GM21360 (cell line): ENCODE data around the gene TPPP3.

ENCODE experiments used
- ATAC-seq: cut with Tn5 transposase; IDR thresholded peaks from one replicate; pipeline ENCODE4 v1.9.1; 2021; ENCODE audit warnings: mild to moderate bottlenecking, moderate library complexity; ENCODE audit not compliant: unreplicated experiment

Gene TPPP3

GRCh38 chr16:67350324-67350723, 43.0 kb downstream of the TPPP3 start:
- no peak for ATAC-seq

GRCh38 chr16:67349172-67349571, 44.1 kb downstream of the TPPP3 start:
- no peak for ATAC-seq

GRCh38 chr16:67346341-67346740, 47.0 kb downstream of the TPPP3 start:
- no peak for ATAC-seq

GRCh38 chr16:67345401-67345800, 47.9 kb downstream of the TPPP3 start:
- no peak for ATAC-seq

GRCh38 chr16:67342616-67343015, 50.7 kb downstream of the TPPP3 start:
- no peak for ATAC-seq

- no peak for ATAC-seq
Observed at GRCh38 chr16:67341250-67341649, 52.0 kb downstream of the TPPP3 start.
